Measurements from ENCODE around the gene MXRA7. TPM values are rescaled to one million over a fixed set of nuclear protein-coding genes. Genes with fewer than 3 reads are reported as not detected.
"Not testable (repeated sequence)": the region's sequence is repeated elsewhere in the genome, so short reads cannot be mapped to it uniquely, and the experiment has no call there.

MXRA7 gene
- total RNA-seq, 1 donor from 2014 or later: 55.4 TPM

GRCh38 chr17:76742958-76743357 lies 32.2 kb upstream of the MXRA7 start:
- no peak for DNase-seq (ENCODE audit: low spot score)
- H3K36me3 Mint-ChIP-seq: peaks cover 24% of the 10 kb centered on the region
- Histone ChIP-seq H4K20me1 (ENCODE audit: low read depth) (no peaks in the 10 kb centered on the region), H2AFZ (replicated peaks) (no peak overlapping the region), H3K27me3 (no peaks in the 10 kb centered on the region), H3K9me3 (ENCODE audit: low read depth) (no peaks in the 10 kb centered on the region), H3K4me3 (no peak overlapping the region), H3F3A (ENCODE audit: low read depth) (peaks cover 7% of the 10 kb centered on the region), H3K27ac (no peak overlapping the region), H3K9ac (no peak overlapping the region), H3K4me1 (peaks cover 7% of the 10 kb centered on the region), H3K79me2 (ENCODE audit: low read depth) (peaks cover 22% of the 10 kb centered on the region), H3K4me2 (no peak overlapping the region), H3K36me3 (peaks cover 5% of the 10 kb centered on the region)
- no peak overlapping the region for H3K27ac Mint-ChIP-seq
- no peak overlapping the region for H3K4me3 Mint-ChIP-seq
- TF ChIP-seq EZH2phosphoT487 (IDR thresholded peaks at IDR 0.05): no peak
- no peak for TF ChIP-seq CTCF (IDR thresholded peaks at IDR 0.05)
- no peak for TF ChIP-seq EZH2 (IDR thresholded peaks at IDR 0.05)
- no peaks in the 10 kb centered on the region for H3K27me3 Mint-ChIP-seq (ENCODE audit: insufficient read depth, low read depth)
- no peaks in the 10 kb centered on the region for H3K9me3 Mint-ChIP-seq
- H3K4me1 Mint-ChIP-seq: peaks cover 22% of the 10 kb centered on the region

GRCh38 chr17:76740329-76741118 lies 29.8 kb upstream of the MXRA7 start:
- H3K27me3 ChIP-seq: no peaks in the 10 kb centered on the region
- no peaks in the 10 kb centered on the region for H3K9me3 ChIP-seq (ENCODE audit: low read depth)
- H3K27me3 Mint-ChIP-seq (ENCODE audit: insufficient read depth, low read depth): peaks cover 4% of the 10 kb centered on the region
- peak overlapping the region; percentile 22 for H3K4me3 Mint-ChIP-seq
- no peak overlapping the region for H3K4me3 ChIP-seq
- peaks cover 38% of the 10 kb centered on the region for H3K79me2 ChIP-seq (ENCODE audit: low read depth)
- no peaks in the 10 kb centered on the region for H3K9me3 Mint-ChIP-seq
- H2AFZ ChIP-seq (replicated peaks): no peak overlapping the region
- no peak overlapping the region for H3K4me2 ChIP-seq
- no peak overlapping the region for H3K27ac ChIP-seq
- peaks cover 7% of the 10 kb centered on the region for H4K20me1 ChIP-seq (ENCODE audit: low read depth)
- H3K36me3 Mint-ChIP-seq: peaks cover 17% of the 10 kb centered on the region
- peaks cover 9% of the 10 kb centered on the region for H3K4me1 ChIP-seq
- DNase-seq (ENCODE audit: low spot score): no peak
- peaks cover 9% of the 10 kb centered on the region for H3K36me3 ChIP-seq
- no peak overlapping the region for H3K27ac Mint-ChIP-seq
- H3F3A ChIP-seq (ENCODE audit: low read depth): peaks cover 22% of the 10 kb centered on the region
- H3K4me1 Mint-ChIP-seq: peaks cover 26% of the 10 kb centered on the region
- H3K9ac ChIP-seq: no peak overlapping the region
- TF ChIP-seq EZH2 (IDR thresholded peaks at IDR 0.05): no peak
- no peak for TF ChIP-seq CTCF (IDR thresholded peaks at IDR 0.05)

GRCh38 chr17:76739568-76740115 lies 28.9 kb upstream of the MXRA7 start:
- peak overlapping the region; percentile 98 for H3K4me2 ChIP-seq
- H3K36me3 Mint-ChIP-seq: peaks cover 19% of the 10 kb centered on the region

GRCh38 chr17:76738468-76738850 lies 27.7 kb upstream of the MXRA7 start:
- Histone ChIP-seq H3K9me3 (ENCODE audit: low read depth) (no peaks in the 10 kb centered on the region), H3K9ac (peak overlapping the region; percentile 39), H3K4me3 (peak overlapping the region; percentile 90), H3K4me2 (peak overlapping the region; percentile 98), H3K79me2 (ENCODE audit: low read depth) (peaks cover 58% of the 10 kb centered on the region), H2AFZ (replicated peaks) (peak overlapping the region; percentile 74), H3K4me1 (peaks cover 27% of the 10 kb centered on the region), H3K27ac (no peak overlapping the region), H3K36me3 (peaks cover 30% of the 10 kb centered on the region), H3F3A (ENCODE audit: low read depth) (peaks cover 43% of the 10 kb centered on the region), H3K27me3 (no peaks in the 10 kb centered on the region), H4K20me1 (ENCODE audit: low read depth) (peaks cover 28% of the 10 kb centered on the region)
- H3K36me3 Mint-ChIP-seq: peaks cover 26% of the 10 kb centered on the region
- no peak for TF ChIP-seq EZH2phosphoT487 (IDR thresholded peaks at IDR 0.05)
- TF ChIP-seq CTCF (IDR thresholded peaks at IDR 0.05): no peak
- TF ChIP-seq EZH2 (IDR thresholded peaks at IDR 0.05): no peak
- H3K27me3 Mint-ChIP-seq (ENCODE audit: insufficient read depth, low read depth): peaks cover 4% of the 10 kb centered on the region
- H3K4me3 Mint-ChIP-seq: peak overlapping the region; percentile 95
- no peaks in the 10 kb centered on the region for H3K9me3 Mint-ChIP-seq
- no peak for DNase-seq (ENCODE audit: low spot score)
- peaks cover 46% of the 10 kb centered on the region for H3K4me1 Mint-ChIP-seq
- peak overlapping the region; percentile 89 for H3K27ac Mint-ChIP-seq

More at GRCh38 chr17:76739568-76740115, 28.9 kb upstream of the MXRA7 start:
- Histone ChIP-seq H3K79me2 (ENCODE audit: low read depth) (peaks cover 47% of the 10 kb centered on the region), H3F3A (ENCODE audit: low read depth) (peaks cover 31% of the 10 kb centered on the region), H3K4me1 (peaks cover 17% of the 10 kb centered on the region), H3K36me3 (peaks cover 18% of the 10 kb centered on the region), H4K20me1 (ENCODE audit: low read depth) (peaks cover 16% of the 10 kb centered on the region)
- not testable (repeated sequence) for H3K27me3 Mint-ChIP-seq (ENCODE audit: insufficient read depth, low read depth); H3K9me3 Mint-ChIP-seq; H3K27ac ChIP-seq; H3K4me3 ChIP-seq; H3K9me3 ChIP-seq (ENCODE audit: low read depth); DNase-seq (ENCODE audit: low spot score); H3K27me3 ChIP-seq; H3K27ac Mint-ChIP-seq; H3K9ac ChIP-seq; H2AFZ ChIP-seq (replicated peaks)
- peak overlapping the region; percentile 63 for H3K4me3 Mint-ChIP-seq
- peaks cover 35% of the 10 kb centered on the region for H3K4me1 Mint-ChIP-seq
